Activated CD8-positive, alpha-beta memory T cell treated with anti-CD3 and anti-CD28 coated beads for 4 hours (primary cell): ENCODE measurements around the gene NFKB1.

Experiments
- DNase-seq, 2 donors: peaks; one replicate each; pipeline ENCODE4 v3.0.0-alpha.2; 2020; ENCODE audit warnings: low read depth in 2 of 2

NFKB1 gene

GRCh38 chr4:102494603-102495002 lies 6.6 kb upstream of the NFKB1 start:
- DNase-seq: no peak

- no peak for DNase-seq
Measured at GRCh38 chr4:102497986-102498385, 3.2 kb upstream of the NFKB1 start.

- DNase-seq: no peak
Measured at GRCh38 chr4:102500352-102500695, 835 bp upstream of the NFKB1 start.

- no peak for DNase-seq
Measured at GRCh38 chr4:102501447-102501696, 213 bp downstream of the NFKB1 start.

DNA sequence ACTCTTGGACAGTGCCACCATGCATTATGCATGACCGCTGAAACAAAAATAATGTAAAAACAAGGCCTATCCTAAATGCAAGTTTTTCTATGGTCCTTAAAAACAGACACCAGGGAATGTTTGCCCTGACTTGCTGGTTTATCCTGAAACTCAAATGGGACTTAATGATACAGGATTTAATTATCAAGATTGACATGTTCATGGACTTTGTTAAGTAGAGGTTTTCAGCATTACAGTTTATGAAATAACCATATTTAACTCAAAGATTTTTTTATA lies 1.3 kb downstream of the NFKB1 start:
- DNase-seq: no peak

- DNase-seq: no peak
Measured at GRCh38 chr4:102503301-102503746, 2.2 kb downstream of the NFKB1 start.

- DNase-seq: no peak
Measured at GRCh38 chr4:102503831-102504786, 3.0 kb downstream of the NFKB1 start.

- no peak for DNase-seq
Measured at GRCh38 chr4:102504941-102505340, 3.8 kb downstream of the NFKB1 start.

- no peak for DNase-seq
Measured at GRCh38 chr4:102505708-102506107, 4.5 kb downstream of the NFKB1 start.

- no peak for DNase-seq
Measured at GRCh38 chr4:102506523-102506922, 5.4 kb downstream of the NFKB1 start.

- no peak for DNase-seq
Measured at GRCh38 chr4:102511830-102512605, 10.9 kb downstream of the NFKB1 start.

- no peak for DNase-seq
Measured at GRCh38 chr4:102514298-102514964, 13.3 kb downstream of the NFKB1 start.

- DNase-seq: no peak
Measured at GRCh38 chr4:102517753-102518152, 16.6 kb downstream of the NFKB1 start.

DNA sequence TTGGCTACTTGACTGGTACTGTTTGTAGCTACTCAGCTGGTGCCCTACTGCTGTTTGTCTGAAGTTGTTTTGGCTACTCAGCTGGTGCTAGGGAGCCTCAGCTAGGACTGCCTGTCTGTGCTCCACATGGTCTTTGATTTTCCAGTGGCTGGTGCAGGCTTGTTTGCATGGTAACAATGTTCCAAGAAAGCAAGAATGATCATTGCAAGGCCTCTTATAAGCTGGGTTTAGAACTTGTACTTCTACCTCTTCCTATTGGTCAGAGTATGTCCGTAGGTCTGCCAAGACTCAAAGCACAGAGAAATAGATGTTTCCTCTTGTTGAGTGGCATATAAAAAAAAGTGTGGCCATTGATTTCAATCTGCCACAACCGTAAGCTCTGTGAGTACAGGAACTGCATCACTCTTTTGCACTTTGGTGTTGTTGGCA lies 17.6 kb downstream of the NFKB1 start:
- DNase-seq: no peak

DNA sequence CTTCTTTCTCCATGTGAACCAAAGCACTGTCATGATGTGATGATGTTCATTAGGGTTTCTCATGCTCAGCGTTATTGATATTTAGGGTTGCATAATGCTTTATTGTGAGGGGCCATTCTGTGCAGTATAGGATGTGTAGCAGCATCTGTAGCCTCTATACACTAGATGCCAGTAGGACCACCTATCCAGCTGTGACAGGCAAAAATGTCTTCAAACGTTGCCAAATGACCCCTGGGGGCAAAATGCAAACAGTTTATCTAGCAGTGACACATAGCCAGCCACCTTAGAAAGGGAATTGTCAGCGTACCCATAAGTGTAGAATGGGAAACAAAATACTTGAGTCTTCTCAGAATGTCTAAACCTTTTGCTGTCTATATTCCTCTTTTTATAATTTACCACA lies 18.8 kb downstream of the NFKB1 start:
- DNase-seq: no peak

DNA sequence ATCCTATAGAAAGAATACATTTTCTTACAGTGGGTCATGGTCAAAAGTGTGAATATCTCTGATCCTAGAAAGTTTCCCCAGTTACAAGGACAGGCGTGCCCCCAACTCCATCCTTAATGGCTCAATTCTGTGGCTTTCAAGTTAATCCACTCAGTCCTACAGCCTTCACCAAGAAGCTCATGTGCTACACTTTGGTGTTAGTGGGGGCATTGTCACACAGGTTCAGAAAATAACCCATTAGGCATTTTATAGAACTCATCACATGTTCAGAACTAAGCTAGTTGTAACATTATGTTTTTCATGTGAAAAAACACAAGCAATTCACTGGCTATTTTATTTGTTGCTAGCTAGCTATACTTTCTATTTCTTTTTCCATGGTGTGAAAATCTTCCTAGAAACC lies 20.4 kb downstream of the NFKB1 start:
- no peak for DNase-seq

DNA sequence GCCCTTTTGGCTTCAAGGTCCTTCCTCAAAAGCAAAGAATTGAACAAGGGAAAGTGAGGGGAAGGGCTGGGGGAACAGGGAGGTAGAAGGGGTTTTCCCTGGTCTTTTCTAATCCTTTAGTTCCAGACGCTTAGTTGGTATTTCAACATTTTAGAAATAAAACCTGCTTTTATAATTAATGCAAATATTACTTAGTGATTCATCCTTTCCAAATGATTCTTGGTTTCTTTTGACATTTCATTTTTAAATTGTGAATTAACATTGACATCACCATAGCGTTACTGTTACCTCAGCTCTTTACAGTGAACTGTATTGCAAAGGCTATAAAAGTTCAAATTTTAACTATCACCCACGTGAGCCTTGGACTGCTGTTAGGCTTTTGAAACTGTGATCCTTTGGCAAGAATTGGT lies 20.9 kb downstream of the NFKB1 start:
- no peak for DNase-seq

- no peak for DNase-seq
Measured at GRCh38 chr4:102524691-102525090, 23.5 kb downstream of the NFKB1 start.

- no peak for DNase-seq
Measured at GRCh38 chr4:102525097-102525496, 23.9 kb downstream of the NFKB1 start.

DNA sequence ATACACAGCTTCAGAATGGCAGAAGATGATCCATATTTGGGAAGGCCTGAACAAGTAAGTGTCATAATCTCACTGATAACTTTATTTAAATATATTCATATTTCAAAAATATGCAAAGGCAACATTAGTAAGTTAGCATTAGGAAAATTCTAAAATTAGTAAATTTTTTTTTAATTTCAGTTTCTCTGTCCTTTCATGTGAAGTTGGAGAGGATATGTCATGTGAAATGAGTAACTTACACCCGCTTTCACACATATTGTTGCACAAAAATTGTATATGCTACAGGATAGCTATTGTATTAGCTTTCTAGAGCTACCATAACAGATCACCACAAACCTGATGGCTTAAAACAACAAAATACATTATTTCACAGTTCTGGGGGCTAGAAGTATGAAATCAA lies 24.3 kb downstream of the NFKB1 start:
- DNase-seq: no peak

- no peak for DNase-seq
Measured at GRCh38 chr4:102526532-102526931, 25.4 kb downstream of the NFKB1 start.

- DNase-seq: no peak
Measured at GRCh38 chr4:102527695-102528283, 26.6 kb downstream of the NFKB1 start.

DNA sequence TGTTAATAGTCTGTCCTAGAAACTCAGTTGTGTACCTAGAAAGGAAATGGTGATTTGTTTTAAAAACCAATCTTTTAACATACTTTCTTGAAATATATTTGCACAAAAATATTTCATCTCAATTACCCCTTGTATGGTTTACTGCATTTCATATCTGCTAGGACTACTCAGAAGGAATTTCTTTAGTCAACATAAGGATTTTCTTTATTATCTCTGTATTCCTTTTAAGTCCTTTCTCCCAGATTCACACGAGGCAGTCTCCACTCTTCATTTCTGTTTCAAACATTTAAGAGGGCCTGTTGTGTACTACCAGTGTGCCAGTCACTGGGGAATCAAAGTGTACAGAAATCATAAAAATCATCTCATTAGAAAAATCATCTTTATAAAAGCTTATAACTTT lies 28.8 kb downstream of the NFKB1 start:
- no peak for DNase-seq
